ENCODE measurements around the gene ATP9A.

DNA sequence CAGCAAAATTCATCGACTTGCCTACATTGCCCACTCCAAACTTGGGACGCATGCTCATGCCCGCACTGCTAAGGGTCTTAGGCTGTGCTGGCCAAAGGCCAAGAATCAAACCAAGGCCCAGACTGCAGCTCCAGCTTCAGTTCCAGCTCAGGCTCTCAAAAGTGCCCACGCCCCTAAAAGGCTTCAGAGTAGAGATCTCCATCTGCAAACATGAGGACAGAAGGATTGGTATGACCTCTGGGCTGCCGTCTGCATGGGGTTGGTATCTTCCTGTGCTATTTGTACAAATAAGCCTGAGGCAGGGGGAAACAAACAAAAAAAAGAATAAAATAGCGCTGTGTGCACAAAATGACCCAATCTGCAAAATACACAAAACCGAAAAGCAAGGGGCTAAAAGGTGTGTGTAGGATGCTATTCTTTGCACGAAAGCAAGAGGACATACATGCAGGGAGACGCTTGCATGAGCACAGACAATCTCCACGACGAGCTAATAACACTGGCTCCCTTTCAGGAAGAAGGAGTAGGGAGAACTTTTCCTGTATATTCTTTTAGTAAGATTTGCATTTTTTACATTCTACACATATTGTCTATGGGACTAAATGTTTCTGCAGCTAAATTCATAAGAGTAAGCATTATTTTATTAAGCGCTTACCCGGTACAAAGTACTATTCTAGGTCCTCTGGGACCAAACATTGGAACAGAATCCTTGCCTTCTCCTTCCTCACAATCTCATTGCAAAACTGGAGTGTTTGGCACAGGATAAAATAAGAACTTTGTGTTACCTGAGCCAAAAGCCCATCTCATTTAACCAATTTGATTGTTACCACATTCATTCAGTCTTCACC is 33.1 kb downstream of the ATP9A start:
- TF ChIP-seq POLR2A (IDR thresholded peaks at IDR 0.05): no peak
- TF ChIP-seq CTCF (IDR thresholded peaks at IDR 0.05): no peak
